HUDEP-2 (cell line): ENCODE data around the gene SLC25A22.

Experiments
- DNase-seq, 76 experiments: peaks; one replicate each; lab custom pipeline; 2025; ENCODE audit not compliant: unreplicated experiment in 76 of 76; lab: John Stamatoyannopoulos, UW

Gene SLC25A22

GRCh38 chr11:834371-835316, 36.6 kb upstream of the SLC25A22 start:
- peak in 1 of 76 experiments; percentile 23 for DNase-seq

DNA sequence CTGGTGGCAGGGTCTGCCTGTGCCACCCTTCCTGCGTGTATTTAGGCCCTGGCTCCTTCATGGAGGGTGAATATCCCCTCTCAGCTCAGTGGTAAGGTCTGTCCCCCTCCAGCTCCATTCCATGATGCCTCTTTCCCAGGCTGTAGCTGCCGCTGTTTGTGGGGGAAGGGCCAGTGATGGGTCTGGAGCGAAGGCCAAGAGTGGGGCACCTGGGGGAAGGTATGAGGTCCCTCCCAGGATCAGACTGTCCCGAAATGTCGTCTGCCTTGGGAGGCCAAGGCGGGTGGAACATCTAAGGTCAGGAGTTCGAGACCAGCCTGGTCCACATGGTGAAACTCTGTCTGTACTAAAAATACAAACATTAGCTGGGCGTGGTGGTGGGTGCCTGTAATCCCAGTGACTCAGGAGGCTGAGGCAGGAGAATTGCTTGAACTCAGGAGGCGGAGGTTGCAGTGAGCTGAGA, 35.8 kb upstream of the SLC25A22 start:
- no peak for DNase-seq

DNA sequence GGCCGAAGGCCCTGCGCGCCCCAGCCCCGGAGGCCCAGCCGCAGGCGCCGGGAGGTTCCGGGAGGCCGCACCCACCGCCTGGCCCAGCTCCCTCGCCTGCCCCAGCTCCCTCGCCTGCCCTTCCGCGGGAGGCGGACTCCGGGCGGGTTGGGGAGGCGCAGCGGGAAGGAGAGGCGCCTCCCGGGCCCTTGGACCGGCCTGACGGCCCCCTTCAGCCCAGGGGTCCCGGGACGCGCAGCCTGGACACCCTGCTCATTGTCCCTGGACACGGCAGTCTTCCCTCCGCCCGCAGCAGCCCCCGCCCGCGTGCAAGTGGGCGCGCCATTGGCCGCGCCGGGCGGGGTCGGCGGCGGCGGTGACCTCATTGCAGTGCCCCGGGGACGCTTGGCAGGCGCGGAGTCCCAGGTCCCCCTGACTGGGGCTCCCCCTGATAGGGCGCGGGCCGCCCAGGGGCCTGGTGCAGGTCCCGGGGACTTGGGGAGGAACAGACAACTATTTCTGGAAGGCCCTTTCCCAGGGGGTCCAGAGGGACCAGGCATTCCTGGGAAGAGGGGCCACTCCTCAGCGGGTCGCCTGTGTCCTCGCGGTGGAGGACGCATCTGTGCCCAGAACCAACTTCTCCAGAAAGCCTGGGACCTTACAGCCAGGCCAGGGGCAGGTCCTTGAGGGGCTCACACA, 35.2 kb upstream of the SLC25A22 start:
- DNase-seq: peak in 38 of 76 experiments; percentile 15 to 67 (median 48)

GRCh38 chr11:832529-833113, 34.5 kb upstream of the SLC25A22 start, which contains the start of gene CD151:
CD151 (plus strand) TSS chr11:832952; CDS start chr11:836070, 3,118 bp downstream.
- DNase-seq: peak in 13 of 76 experiments; percentile 20 to 67 (median 45)

- no peak for DNase-seq
Observed at GRCh38 chr11:831961-832528, 34.0 kb upstream of the SLC25A22 start.

- no peak for DNase-seq
Observed at GRCh38 chr11:831118-831864, 33.2 kb upstream of the SLC25A22 start.

DNA sequence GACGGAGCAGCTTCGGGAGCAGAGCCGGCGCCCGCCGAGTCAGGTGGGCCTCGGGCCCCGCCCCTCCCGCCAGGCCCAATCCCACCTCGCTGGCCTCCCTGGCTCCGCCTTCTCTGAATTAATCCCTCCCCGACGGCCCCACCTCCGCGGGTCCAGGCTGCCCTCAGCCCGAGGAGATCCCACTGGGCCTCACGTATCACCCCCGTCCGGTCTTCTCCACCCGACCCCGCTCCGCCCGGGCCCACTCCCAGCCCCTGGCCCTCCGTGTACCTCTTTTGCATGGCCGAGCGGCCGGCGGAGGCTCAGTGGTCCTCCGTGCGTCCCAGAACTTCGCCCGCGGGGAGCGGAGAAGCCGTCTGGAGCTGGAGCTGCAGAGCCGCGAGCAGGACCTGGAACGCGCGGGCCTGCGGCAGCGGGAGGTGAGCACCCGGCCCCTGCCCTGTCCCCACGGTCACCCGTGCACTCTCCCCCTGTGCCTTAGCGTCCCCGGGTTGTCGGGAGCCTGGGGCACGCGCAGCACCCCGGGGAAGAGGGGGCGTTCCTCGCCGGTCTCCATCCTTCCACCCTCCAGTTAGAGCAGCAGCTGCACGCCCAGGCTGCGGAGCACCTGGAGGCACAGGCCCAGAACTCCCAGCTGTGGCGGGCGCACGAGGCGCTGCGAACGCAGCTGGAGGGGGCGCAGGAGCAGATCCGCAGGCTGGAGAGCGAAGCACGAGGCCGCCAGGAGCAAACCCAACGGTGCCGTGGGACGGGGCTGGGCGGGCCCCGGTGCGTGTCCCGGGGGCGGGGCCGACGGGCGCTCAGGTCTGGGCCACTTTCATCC, 32.4 kb upstream of the SLC25A22 start:
- DNase-seq: peak in 34 of 76 experiments; percentile 14 to 71 (median 44)

DNA sequence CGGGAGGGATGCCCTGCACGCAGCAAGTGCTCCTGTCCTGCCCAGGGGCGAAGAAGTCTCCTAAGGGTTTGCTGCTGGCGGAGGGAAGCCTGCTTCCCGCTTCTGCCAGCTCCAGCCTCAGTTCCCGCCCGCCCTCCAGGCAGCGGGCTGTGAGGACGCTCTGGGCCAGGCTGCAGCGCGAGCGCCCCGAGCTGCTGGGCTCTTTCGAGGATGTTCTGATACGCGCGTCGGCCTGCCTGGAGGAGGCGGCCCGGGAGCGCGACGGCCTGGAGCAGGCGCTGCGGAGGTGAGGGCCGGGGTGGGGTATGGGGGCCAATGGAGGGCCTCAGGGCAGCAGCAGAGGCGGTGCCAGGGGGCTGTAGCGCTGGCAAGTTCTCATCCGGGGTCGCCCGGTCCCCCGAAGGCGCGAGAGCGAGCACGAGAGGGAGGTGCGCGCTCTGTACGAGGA, 31.8 kb upstream of the SLC25A22 start:
- no peak for DNase-seq

- no peak for DNase-seq
Observed at GRCh38 chr11:829176-829846, 31.2 kb upstream of the SLC25A22 start.

- DNase-seq: no peak
Observed at GRCh38 chr11:828506-829175, 30.6 kb upstream of the SLC25A22 start.

DNA sequence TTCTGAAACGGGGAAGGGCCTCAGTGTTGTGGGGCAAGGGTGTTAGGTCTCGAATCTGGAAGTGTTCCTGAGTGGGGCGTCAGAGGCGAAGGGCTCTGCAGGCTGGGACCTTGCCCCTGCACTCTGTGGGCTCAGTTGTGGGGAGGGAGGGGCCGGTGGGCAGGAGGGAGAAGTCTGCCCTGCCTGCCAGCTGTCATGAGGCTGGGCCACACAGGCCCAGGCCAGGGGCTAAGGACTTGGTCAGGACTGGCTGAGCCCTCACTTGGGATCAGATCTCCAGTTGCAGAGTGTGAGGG, 29.8 kb upstream of the SLC25A22 start, which contains the start of gene CRACR2B:
TSS of gene CRACR2B (plus strand) at position 23 of the 296 bp plus-strand sequence. CDS start 689 bp downstream, outside the sequence.
- DNase-seq: no peak

- DNase-seq: no peak
Observed at GRCh38 chr11:827146-827896, 29.2 kb upstream of the SLC25A22 start.

DNA sequence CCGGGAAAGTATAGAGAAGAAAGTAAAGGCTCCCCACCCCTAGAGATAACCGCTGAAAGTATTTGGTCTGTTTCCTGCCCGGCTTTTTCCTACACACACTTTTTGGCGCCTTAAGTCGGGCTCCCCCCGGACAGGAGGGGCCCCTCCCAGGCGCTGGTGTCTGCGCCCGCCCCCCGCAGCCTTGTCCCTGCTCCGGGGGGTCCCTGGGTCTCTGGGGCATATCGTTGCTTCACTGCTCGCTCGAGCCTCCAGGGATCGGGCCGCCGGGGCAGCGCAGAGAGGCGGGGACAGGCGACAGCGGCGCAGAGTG, 28.7 kb upstream of the SLC25A22 start:
- DNase-seq: no peak

GRCh38 chr11:826227-826621, 28.1 kb upstream of the SLC25A22 start:
- no peak for DNase-seq

DNA sequence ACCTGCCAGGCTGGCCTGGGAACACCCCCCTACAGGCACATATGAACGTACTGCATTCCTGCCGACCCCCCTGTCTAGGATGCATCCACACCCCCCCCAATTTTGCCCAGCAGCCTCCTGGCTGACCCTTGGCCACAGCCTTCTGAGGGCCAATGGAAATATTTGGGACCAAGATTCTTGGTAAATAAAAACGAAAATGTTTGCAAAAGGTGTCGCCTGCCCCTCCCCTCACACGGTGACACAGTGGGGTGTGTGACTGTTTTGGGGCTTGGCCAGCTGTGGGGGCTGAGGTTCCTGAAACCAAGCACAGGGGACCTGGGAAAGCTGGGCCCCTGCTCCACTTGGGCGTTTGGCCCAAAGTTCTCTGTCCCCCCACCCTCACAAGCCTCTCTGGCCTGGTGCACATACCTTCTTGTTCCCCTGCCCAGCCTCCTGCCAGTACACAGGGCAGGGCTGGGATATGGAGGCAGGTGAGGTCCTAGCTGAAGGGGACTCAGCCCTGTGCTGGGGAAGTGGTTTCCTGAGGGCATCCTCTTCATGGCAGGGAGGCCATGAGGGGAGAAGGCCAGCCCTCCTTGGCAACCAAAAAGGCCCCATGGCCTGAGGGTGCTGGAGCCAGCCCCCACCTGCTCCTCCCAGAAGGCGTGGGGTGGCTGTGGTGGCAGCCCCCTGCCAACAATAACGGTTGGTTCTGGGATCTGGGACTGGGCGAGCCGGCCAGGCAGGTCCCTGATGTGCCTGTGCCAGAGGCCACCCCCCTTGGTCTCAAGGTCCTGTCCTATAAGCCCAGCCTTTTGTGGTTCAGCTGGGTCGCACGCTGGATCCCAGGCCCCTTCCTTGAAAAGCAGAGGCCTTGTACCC, 27.5 kb upstream of the SLC25A22 start:
- DNase-seq: no peak

DNA sequence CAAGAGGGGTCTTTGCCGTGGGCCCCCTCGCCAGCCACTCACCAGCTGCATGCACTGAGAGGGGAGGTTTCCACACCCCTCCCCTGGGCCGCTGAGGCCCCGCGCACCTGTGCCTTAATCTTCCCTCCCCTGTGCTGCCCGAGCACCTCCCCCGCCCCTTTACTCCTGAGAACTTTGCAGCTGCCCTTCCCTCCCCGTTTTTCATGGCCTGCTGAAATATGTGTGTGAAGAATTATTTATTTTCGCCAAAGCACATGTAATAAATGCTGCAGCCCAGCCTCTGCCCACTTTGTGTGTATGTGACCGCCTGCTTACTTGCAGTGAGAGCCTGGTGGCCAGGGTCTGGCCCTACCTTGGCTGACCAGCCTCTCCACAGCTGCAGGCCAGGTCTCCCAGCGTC, 26.9 kb upstream of the SLC25A22 start:
- no peak for DNase-seq
